ENCODE data around the gene DNAJC25.
"Not testable (repeated sequence)": the region's sequence is repeated elsewhere in the genome, so short reads cannot be mapped to it uniquely, and the experiment has no call there.

The DNAJC25 gene

GRCh38 chr9:111610149-111610548 is 21.0 kb upstream of the DNAJC25 start:
- Histone ChIP-seq H3K27ac (no peak overlapping the region), H3K4me3 (no peak overlapping the region)
- TF ChIP-seq, protein P1, sequence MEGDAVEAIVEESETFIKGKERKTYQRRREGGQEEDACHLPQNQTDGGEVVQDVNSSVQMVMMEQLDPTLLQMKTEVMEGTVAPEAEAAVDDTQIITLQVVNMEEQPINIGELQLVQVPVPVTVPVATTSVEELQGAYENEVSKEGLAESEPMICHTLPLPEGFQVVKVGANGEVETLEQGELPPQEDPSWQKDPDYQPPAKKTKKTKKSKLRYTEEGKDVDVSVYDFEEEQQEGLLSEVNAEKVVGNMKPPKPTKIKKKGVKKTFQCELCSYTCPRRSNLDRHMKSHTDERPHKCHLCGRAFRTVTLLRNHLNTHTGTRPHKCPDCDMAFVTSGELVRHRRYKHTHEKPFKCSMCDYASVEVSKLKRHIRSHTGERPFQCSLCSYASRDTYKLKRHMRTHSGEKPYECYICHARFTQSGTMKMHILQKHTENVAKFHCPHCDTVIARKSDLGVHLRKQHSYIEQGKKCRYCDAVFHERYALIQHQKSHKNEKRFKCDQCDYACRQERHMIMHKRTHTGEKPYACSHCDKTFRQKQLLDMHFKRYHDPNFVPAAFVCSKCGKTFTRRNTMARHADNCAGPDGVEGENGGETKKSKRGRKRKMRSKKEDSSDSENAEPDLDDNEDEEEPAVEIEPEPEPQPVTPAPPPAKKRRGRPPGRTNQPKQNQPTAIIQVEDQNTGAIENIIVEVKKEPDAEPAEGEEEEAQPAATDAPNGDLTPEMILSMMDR (IDR thresholded peaks at IDR 0.05), result no peak
- no peak for DNase-seq (ENCODE audit: low spot score)

DNA sequence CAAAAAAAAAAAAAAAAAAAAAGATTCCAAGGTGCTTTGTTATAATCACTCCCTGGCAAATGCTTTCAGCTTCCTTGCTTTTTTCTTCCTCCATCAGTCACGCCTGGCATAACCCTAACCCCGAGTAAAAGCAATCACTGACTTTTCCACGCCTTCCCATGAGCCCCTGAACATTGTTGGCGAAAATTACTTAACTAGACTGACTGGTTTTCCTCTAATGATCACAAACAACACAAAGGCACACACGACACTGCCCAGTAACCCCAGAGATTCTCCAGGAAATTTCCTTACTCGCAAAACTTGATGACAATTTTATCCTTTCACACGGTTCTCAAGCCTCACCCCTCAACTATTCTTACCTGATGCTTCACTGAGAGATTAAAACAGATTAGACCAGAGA is 20.3 kb upstream of the DNAJC25 start:
- Histone ChIP-seq H3K27ac (no peak overlapping the region), H3K4me3 (no peak overlapping the region)
- TF ChIP-seq, protein P1 (IDR thresholded peaks at IDR 0.05), result no peak
- DNase-seq (ENCODE audit: low spot score), result no peak

DNA sequence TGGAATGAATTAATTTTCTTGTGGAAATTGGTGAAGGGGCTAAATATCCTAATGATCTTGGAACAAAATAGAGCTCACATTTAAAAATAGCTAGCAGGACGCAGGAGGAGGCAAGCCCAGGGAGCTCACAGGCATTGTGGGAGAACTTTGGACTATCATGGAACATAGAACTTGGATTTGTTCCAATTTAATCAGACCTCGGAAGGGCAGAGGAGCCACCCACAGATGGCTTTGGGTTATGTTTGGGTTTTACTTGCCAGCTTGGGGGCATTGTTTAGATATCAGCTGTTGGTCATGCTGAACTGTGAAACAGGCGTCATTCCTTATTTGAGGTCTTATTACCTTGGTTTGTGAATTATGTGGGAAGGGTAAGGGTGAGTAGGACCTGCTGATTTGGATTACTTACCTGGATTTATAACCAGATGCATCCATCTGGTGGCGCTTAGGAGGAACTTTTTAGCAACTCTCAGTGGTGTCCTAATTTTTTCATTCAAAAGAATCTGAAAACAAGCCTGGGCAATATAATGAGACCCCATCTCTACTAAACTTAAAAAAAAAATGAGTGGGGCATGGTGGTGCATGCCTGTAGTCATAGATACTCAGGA is 17.6 kb upstream of the DNAJC25 start:
- DNase-seq (ENCODE audit: low spot score), result no peak
- TF ChIP-seq, protein P1 (IDR thresholded peaks at IDR 0.05), result no peak

GRCh38 chr9:111615928-111616327 is 15.2 kb upstream of the DNAJC25 start:
- DNase-seq (ENCODE audit: low spot score), result no peak
- TF ChIP-seq, protein P1 (IDR thresholded peaks at IDR 0.05), result no peak
- H3K27ac ChIP-seq, result no peak overlapping the region
- no peak overlapping the region for H3K4me3 ChIP-seq

More for the DNA sequence above, 17.6 kb upstream of the DNAJC25 start:
- H3K27ac ChIP-seq, result no peak overlapping the region
- no peak overlapping the region for H3K4me3 ChIP-seq

DNA sequence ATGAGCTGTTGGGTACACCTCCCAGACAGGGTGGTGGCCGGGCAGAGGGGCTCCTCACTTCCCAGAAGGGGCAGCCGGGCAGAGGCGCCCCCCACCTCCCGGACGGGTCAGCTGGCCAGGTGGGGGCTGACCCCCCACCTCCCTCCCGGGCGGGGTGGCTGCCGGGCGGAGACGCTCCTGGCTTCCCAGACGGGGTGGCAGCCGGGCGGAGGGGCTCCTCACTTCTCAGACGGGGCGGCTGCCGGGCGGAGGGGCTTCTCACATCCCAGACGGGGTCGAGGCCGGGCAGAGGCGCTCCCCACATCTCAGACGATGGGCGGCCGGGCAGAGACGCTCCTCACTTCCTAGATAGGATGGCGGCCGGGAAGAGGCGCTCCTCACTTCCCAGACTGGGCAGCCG is 13.8 kb upstream of the DNAJC25 start:
- H3K4me3 ChIP-seq; H3K27ac ChIP-seq; DNase-seq (ENCODE audit: low spot score): not testable (repeated sequence)

- no peak overlapping the region for H3K27ac ChIP-seq
- no peak for DNase-seq (ENCODE audit: low spot score)
- TF ChIP-seq, protein P1 (IDR thresholded peaks at IDR 0.05), result peak; percentile 86
Observed at GRCh38 chr9:111621895-111622480, 9.1 kb upstream of the DNAJC25 start.

DNA sequence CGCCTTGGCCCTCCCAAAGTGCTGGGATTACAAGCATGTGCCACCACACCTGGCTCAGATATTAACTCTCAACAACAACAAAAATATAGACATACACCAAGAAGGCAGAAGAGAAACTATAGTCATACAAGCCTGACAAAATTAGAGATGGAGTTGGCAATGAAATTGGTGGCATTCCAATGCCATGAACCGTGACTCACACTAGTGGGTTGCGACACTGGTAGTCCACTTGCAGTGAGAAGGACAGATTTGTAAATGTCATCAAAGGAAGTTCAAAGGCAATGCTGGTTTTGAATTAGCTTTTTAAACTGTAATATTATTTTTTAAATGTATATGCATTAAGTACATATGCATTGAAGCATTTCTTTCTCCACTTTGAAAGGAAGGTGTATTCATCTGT is 8.5 kb upstream of the DNAJC25 start:
- Histone ChIP-seq H3K4me3 (no peak overlapping the region), H3K27ac (no peak overlapping the region)
- DNase-seq (ENCODE audit: low spot score), result no peak
- TF ChIP-seq, protein P1 (IDR thresholded peaks at IDR 0.05), result no peak

More at GRCh38 chr9:111621895-111622480, 9.1 kb upstream of the DNAJC25 start:
- no peak overlapping the region for H3K4me3 ChIP-seq

Data from coronary artery (tissue), 2 donors.